ENCODE data around the gene CLDN4.

CLDN4 gene

GRCh38 chr7:73876361-73876760 is 45.6 kb downstream of the CLDN4 start:
- H3K9me3 ChIP-seq (ENCODE audit: control insufficient read depth, insufficient read depth, low read depth, low read length) = no peaks in the 10 kb centered on the region
- POLR2A ChIA-PET = no interaction called here
- H3K36me3 ChIP-seq (ENCODE audit: control insufficient read depth in 2 of 2, insufficient read depth in 1 of 2, low read length in 2 of 2) = no peaks in the 10 kb centered on the region
- TF ChIP-seq ZNF10 (tag by site-specific recombination; IDR thresholded peaks at IDR 0.05) = no peak
- TF ChIP-seq ZNF174 (tag by site-specific recombination; IDR thresholded peaks at IDR 0.05) = no peak
- no peak for TF ChIP-seq PBX3 (CRISPR knock-in tag; IDR thresholded peaks at IDR 0.05)
- no peak for TF ChIP-seq HIC1 (tag by site-specific recombination; IDR thresholded peaks at IDR 0.05)
- TF ChIP-seq ZSCAN4 (tag by site-specific recombination; IDR thresholded peaks at IDR 0.05) = no peak
- no peak for TF ChIP-seq ZNF670 (tag by site-specific recombination; IDR thresholded peaks at IDR 0.05; ENCODE audit: low read depth)
- no peak for TF ChIP-seq ZNF660 (tag by site-specific recombination; IDR thresholded peaks at IDR 0.05)
- no peak for TF ChIP-seq MZF1 (tag by site-specific recombination; IDR thresholded peaks at IDR 0.05; ENCODE audit: borderline replicate concordance)
- no peak for TF ChIP-seq ZBTB7A (tag by site-specific recombination; IDR thresholded peaks at IDR 0.05; ENCODE audit: low read depth)
- TF ChIP-seq ZFP41 (tag by site-specific recombination; IDR thresholded peaks at IDR 0.05; ENCODE audit: borderline replicate concordance) = no peak
- no peak for TF ChIP-seq GLIS2 (tag by site-specific recombination; IDR thresholded peaks at IDR 0.05)
- no peak for TF ChIP-seq ZNF423 (tag by site-specific recombination; IDR thresholded peaks at IDR 0.05)
- TF ChIP-seq ZNF473 (tag by site-specific recombination; IDR thresholded peaks at IDR 0.05) = no peak
- TF ChIP-seq ZNF513 (tag by site-specific recombination; IDR thresholded peaks at IDR 0.05) = no peak
- H3K4me3 ChIP-seq (ENCODE audit: low read depth, low read length) = no peak overlapping the region
- no peaks in the 10 kb centered on the region for H3K4me1 ChIP-seq (ENCODE audit: control insufficient read depth, insufficient read depth, low read length)
- CTCF ChIA-PET = interaction anchor here (0.6 to 1.5 kb wide), 3 partner anchors 10 to 150 kb away, joined by 3 to 4 read pairs (median 4); no protein-coding TSS in a partner anchor
- H3K27ac ChIP-seq (ENCODE audit: extremely low read depth, low read depth, low read length) = no peak overlapping the region

- no peak overlapping the region for H3K27ac ChIP-seq (ENCODE audit: extremely low read depth, low read depth, low read length)
- POLR2A ChIA-PET = no interaction called here
- H3K4me1 ChIP-seq (ENCODE audit: control insufficient read depth, insufficient read depth, low read length) = no peaks in the 10 kb centered on the region
- no peak overlapping the region for H3K4me3 ChIP-seq (ENCODE audit: low read depth, low read length)
- no peaks in the 10 kb centered on the region for H3K9me3 ChIP-seq (ENCODE audit: control insufficient read depth, insufficient read depth, low read depth, low read length)
- no peak for TF ChIP-seq ZNF155 (tag by site-specific recombination; IDR thresholded peaks at IDR 0.05)
- TF ChIP-seq ZBTB1 (tag by site-specific recombination; IDR thresholded peaks at IDR 0.05) = no peak
- TF ChIP-seq IKZF3 (tag by site-specific recombination; IDR thresholded peaks at IDR 0.05) = no peak
- CTCF ChIA-PET = interaction anchor here (0.6 kb wide), 1 partner anchor 23 kb away, joined by 3 read pairs; no protein-coding TSS in a partner anchor
- H3K36me3 ChIP-seq (ENCODE audit: control insufficient read depth in 2 of 2, insufficient read depth in 1 of 2, low read length in 2 of 2) = no peaks in the 10 kb centered on the region
Measured at GRCh38 chr7:73876973-73877372, 46.2 kb downstream of the CLDN4 start.
